ENCODE measurements around the gene NUBPL.

The NUBPL gene

DNA sequence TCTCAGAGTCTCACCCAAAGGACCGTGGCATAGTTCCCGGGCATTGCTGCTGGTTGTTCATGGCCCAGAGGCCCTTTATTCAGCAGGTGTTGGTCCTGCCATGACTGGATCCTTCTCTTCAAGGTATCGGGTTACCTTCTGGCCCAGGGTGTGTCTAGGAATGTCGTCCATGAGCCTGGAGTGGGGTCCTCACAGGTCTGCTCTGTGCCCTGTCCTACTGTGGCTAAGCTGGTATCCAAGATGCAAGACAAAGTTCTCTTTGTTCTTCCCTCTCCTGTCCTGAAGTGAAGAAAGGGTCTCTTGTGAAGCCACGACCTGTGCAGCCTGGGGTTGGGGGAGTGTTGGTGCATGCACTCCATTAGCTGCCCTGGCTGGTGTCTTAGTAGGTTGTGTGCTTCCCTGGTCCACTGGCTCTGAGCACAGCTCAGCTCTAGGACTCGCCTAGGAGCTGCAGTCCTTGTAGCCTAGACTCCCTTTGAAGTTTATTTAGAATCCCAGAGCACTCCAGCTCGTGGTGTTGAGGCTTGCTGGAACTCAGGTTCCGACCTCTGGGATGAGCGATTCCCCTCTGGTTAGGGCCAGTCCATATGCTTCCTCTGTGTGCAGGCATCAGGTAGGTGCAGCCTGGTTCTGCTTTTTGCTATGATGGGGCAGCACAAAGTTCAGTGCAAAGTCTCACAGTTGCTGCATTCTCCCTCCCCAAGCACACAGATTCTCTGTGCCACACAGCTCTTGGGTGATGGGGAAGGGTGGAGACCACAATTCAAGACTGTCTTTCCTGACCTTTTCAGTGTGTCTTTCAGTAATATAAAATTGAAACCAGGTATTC lies 117.4 kb downstream of the NUBPL start:
- H3K4me3 ChIP-seq (ENCODE audit: low read depth, low read length), result no peak overlapping the region
- TF ChIP-seq, protein P1, sequence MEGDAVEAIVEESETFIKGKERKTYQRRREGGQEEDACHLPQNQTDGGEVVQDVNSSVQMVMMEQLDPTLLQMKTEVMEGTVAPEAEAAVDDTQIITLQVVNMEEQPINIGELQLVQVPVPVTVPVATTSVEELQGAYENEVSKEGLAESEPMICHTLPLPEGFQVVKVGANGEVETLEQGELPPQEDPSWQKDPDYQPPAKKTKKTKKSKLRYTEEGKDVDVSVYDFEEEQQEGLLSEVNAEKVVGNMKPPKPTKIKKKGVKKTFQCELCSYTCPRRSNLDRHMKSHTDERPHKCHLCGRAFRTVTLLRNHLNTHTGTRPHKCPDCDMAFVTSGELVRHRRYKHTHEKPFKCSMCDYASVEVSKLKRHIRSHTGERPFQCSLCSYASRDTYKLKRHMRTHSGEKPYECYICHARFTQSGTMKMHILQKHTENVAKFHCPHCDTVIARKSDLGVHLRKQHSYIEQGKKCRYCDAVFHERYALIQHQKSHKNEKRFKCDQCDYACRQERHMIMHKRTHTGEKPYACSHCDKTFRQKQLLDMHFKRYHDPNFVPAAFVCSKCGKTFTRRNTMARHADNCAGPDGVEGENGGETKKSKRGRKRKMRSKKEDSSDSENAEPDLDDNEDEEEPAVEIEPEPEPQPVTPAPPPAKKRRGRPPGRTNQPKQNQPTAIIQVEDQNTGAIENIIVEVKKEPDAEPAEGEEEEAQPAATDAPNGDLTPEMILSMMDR (IDR thresholded peaks at IDR 0.05; ENCODE audit: insufficient read depth, low read depth, low read length, missing control alignments), result no peak
- no peak for DNase-seq (ENCODE audit: low read depth)

GRCh38 chr14:31682768-31683167 lies 121.6 kb downstream of the NUBPL start:
- no peak for DNase-seq (ENCODE audit: low read depth)
- H3K4me3 ChIP-seq (ENCODE audit: low read depth, low read length), result no peak overlapping the region
- TF ChIP-seq, protein P1 (IDR thresholded peaks at IDR 0.05; ENCODE audit: insufficient read depth, low read depth, low read length, missing control alignments), result no peak

DNA sequence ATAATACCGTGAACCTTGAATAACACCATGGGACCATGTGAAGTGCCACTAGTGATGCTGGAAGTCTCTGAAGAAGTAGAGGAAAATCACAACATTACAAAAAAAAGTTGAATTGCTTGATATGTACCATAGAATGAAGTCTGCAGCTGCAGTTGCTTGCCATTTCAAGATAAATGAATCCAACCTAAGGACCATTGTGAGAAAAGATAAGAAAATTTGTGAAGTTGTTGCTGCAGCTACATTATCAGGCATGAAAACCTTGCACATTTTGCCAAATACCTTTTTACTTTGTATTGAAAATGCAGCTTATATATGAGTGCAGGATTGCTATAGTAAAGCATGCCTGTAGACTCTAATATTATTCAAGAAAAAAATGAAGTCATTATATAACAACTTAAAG lies 126.5 kb downstream of the NUBPL start:
- TF ChIP-seq, protein P1 (IDR thresholded peaks at IDR 0.05; ENCODE audit: insufficient read depth, low read depth, low read length, missing control alignments), result no peak
- H3K4me3 ChIP-seq (ENCODE audit: low read depth, low read length), result no peak overlapping the region
- DNase-seq (ENCODE audit: low read depth), result no peak

DNA sequence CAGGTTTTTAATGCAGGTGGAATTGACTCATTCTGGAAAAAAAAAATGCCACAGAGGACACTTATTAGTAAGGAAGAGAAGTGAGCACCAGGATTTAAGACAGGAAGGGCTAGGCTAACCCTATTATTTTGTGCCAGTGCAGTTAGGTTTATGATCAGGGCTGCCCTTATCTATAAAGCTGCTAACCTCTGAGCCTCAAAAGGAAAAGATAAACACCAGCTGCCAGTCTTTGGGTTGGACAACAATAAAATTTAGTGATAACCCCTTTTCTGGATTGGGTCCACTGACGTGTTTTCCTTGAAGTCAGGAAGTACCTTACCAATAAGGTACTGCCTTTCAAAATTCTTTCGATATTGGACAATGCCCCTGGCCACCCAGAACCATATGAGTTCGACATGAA lies 128.9 kb downstream of the NUBPL start:
- H3K4me3 ChIP-seq (ENCODE audit: low read depth, low read length), result no peak overlapping the region
- DNase-seq (ENCODE audit: low read depth), result no peak
- TF ChIP-seq, protein P1 (IDR thresholded peaks at IDR 0.05; ENCODE audit: insufficient read depth, low read depth, low read length, missing control alignments), result no peak

DNA sequence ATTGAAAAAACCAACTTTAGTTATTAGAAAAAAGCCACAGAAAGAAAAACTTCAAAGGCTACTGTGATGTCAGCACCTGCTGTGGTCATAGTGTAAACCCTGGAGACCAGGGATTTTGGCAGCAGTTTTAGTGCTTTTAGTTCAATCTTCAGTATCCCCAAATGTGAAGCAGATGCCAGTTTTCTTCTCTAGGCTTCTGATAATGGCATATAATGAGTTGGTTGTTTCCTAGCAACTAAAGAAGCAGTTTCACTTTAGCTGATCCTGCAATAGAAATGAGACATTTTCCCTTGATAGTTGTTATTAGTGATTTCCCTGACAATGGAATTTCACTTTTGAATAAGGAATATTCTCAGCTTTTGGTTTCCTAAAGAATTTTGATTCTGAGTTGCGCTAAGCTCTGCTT lies 131.2 kb downstream of the NUBPL start:
- no peak for DNase-seq (ENCODE audit: low read depth)
- TF ChIP-seq, protein P1 (IDR thresholded peaks at IDR 0.05; ENCODE audit: insufficient read depth, low read depth, low read length, missing control alignments), result no peak
- no peak overlapping the region for H3K4me3 ChIP-seq (ENCODE audit: low read depth, low read length)

- DNase-seq (ENCODE audit: low read depth), result no peak
- no peak overlapping the region for H3K4me3 ChIP-seq (ENCODE audit: low read depth, low read length)
- TF ChIP-seq, protein P1 (IDR thresholded peaks at IDR 0.05; ENCODE audit: insufficient read depth, low read depth, low read length, missing control alignments), result no peak
Measured at GRCh38 chr14:31696378-31696777, 135.2 kb downstream of the NUBPL start.

DNA sequence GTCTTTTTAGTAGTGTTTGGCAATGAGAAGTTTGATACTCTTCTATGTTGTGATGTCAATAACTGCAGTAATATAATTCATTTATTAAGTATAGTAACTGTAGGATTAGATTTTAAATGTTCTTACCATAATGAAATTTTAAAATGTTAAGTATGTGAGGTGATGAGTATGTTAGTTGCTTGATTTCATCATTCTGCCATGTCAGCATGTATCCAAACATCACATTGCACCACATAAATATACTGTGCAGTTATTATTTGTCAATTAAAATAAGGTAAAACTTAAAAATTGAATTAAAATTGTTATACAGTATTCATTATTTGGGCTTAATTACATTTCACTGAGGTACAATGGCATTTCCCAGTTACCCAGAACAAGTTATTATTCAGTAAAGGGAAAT lies 138.6 kb downstream of the NUBPL start:
- TF ChIP-seq, protein P1 (IDR thresholded peaks at IDR 0.05; ENCODE audit: insufficient read depth, low read depth, low read length, missing control alignments), result no peak

More for the DNA sequence above, 138.6 kb downstream of the NUBPL start:
- H3K4me3 ChIP-seq (ENCODE audit: low read depth, low read length), result no peak overlapping the region
- DNase-seq (ENCODE audit: low read depth), result no peak
